Muscle layer of duodenum (tissue), 2 donors: ENCODE measurements around the gene TEKT3.

Source experiments
- H3K27ac ChIP-seq: one replicate; pipeline ENCODE4 v1.7.0; 2013; ENCODE audit warnings: mild to moderate bottlenecking, low read length
- H3K27me3 ChIP-seq: one replicate; pipeline ENCODE4 v1.7.0; 2013; ENCODE audit warnings: low read depth, mild to moderate bottlenecking, control low read depth, low read length
- H3K36me3 ChIP-seq, 2 donors: one replicate each; pipeline ENCODE4 v1.7.0; 2013; ENCODE audit warnings: low read length in 2 of 2, control low read depth in 1 of 2, mild to moderate bottlenecking in 1 of 2; ENCODE audit not compliant: insufficient read depth in 2 of 2, control insufficient read depth in 1 of 2
- H3K4me1 ChIP-seq, 2 donors: one replicate each; pipeline ENCODE4 v1.7.0; 2013; ENCODE audit warnings: low read length in 2 of 2, mild to moderate bottlenecking in 2 of 2, control low read depth in 1 of 2, moderate library complexity in 1 of 2; ENCODE audit not compliant: insufficient read depth in 2 of 2, control insufficient read depth in 1 of 2
- H3K4me3 ChIP-seq, 2 donors: one replicate each; pipeline ENCODE4 v1.7.0; 2013; ENCODE audit warnings: low read length in 2 of 2, low read depth in 1 of 2, mild to moderate bottlenecking in 1 of 2
- H3K9me3 ChIP-seq, 2 donors: one replicate each; pipeline ENCODE4 v1.7.0; 2013; ENCODE audit warnings: low read length in 2 of 2, control low read depth in 1 of 2, mild to moderate bottlenecking in 1 of 2; ENCODE audit not compliant: control insufficient read depth in 1 of 2
- donor health status: healthy.

TEKT3 gene

DNA sequence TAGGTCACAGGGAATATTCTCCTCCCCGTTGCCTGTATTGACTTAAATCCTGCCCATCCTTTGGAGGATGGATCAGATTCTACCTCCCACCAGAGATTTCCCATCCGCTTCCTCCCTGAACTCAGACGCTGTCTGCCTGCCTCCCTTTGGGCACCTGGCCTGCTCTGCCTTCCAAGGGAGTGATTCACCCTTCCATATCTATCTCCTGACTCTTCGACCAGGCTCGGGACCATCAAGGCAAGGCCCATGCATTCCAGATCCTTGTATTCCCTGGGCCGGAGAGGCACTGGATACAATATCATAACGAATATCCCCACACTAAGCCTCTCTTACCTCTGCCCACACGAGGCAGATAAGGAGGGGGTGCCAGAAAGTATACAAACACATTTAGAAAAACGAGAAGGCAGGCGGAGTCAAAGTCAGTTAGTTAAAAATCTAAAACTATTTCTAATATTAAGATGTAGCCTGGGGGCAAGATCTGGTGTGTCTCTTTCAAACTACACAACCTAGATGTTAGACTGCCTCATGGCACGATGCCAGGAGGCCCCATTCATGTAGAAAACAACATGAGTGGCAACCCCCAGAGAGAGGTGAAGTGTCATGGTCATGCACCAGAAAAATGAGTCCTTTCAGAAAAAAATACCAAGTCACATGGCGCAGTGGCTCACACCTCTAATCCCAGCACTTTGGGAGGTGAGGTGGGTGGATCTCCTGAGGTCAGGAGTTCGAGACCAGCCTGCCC is 85.5 kb downstream of the TEKT3 start:
- Histone ChIP-seq H3K27me3 (no peaks in the 10 kb centered on the region), H3K9me3 (no peaks in the 10 kb centered on the region), H3K27ac (no peak overlapping the region), H3K4me1 (peaks cover 17 to 82% of the 10 kb centered on the region in 2 donors), H3K4me3 (no peak overlapping the region), H3K36me3 (peaks cover 42 to 44% of the 10 kb centered on the region in 2 donors)
